Liver (tissue), 9 donors: ENCODE data around the gene RPS6KA2. TPM values are rescaled to one million over a fixed set of nuclear protein-coding genes. Genes with fewer than 3 reads are reported as not detected.

ENCODE experiments used
- DNase-seq: peaks from one replicate; pipeline ENCODE4 v3.0.0-alpha.2; 2017; ENCODE audit warnings: low spot score
- H3K27ac ChIP-seq, 2 donors: one replicate each; pipeline ENCODE4 v1.7.0; 2013; ENCODE audit warnings: inconsistent platforms in 2 of 2, low read length in 2 of 2, control low read depth in 1 of 2, low read depth in 1 of 2, mild to moderate bottlenecking in 1 of 2
- H3K27me3 ChIP-seq, 4 donors: one replicate each; pipeline versions ENCODE4 v1.6.1 to v1.7.0; 2013; ENCODE audit warnings: low read length in 3 of 4, inconsistent platforms in 1 of 4, mild to moderate bottlenecking in 1 of 4, moderate library complexity in 1 of 4; ENCODE audit not compliant: control insufficient read depth in 4 of 4, insufficient read depth in 4 of 4
- H3K36me3 ChIP-seq, 4 donors: one replicate each; pipeline versions ENCODE4 v1.6.1 to v1.7.0; 2013; ENCODE audit warnings: low read length in 3 of 4, mild to moderate bottlenecking in 3 of 4, low read depth in 1 of 4, moderate library complexity in 1 of 4; ENCODE audit not compliant: control insufficient read depth in 4 of 4, insufficient read depth in 3 of 4
- H3K4me1 ChIP-seq, 4 donors: one replicate each; pipeline versions ENCODE4 v1.6.1 to v1.7.0; 2013; ENCODE audit warnings: low read length in 3 of 4, mild to moderate bottlenecking in 3 of 4, moderate library complexity in 1 of 4; ENCODE audit not compliant: control insufficient read depth in 4 of 4, insufficient read depth in 4 of 4
- H3K4me3 ChIP-seq, 3 donors: one replicate each; pipeline versions ENCODE4 v1.6.1 to v1.7.0; 2013; ENCODE audit warnings: low read length in 3 of 3, control low read depth in 1 of 3, low read depth in 1 of 3, mild to moderate bottlenecking in 1 of 3
- H3K9ac ChIP-seq, 2 donors: one replicate each; pipeline ENCODE4 v1.7.0; 2013; ENCODE audit warnings: low read length in 2 of 2, mild to moderate bottlenecking in 2 of 2, moderate library complexity in 2 of 2, control low read depth in 1 of 2, low read depth in 1 of 2
- H3K9me3 ChIP-seq, 4 donors: one replicate each; pipeline versions ENCODE4 v1.6.1 to v1.7.0; 2013; ENCODE audit warnings: low read length in 3 of 4; ENCODE audit not compliant: control insufficient read depth in 4 of 4
- ATF3 ChIP-seq: IDR thresholded peaks from 2 replicates; pipeline ENCODE4 v1.6.1; 2016; ENCODE audit warnings: antibody characterized with exemption
- CTCF ChIP-seq: fragments of 150-350 bp; IDR thresholded peaks from 2 replicates; pipeline ENCODE4 v1.5.1; 2017; ENCODE audit warnings: improper control_type of control experiment, low read depth, low read length; ENCODE audit not compliant: missing input control
- EGR1 ChIP-seq, 2 donors: IDR thresholded peaks; 2 replicates each; pipeline ENCODE4 v1.6.1; 2016 to 2018; ENCODE audit warnings: antibody characterized with exemption in 2 of 2, low read depth in 2 of 2
- FOXA1 ChIP-seq: IDR thresholded peaks from 2 replicates; pipeline ENCODE4 v1.6.1; 2016; ENCODE audit warnings: antibody characterized with exemption
- FOXA2 ChIP-seq: IDR thresholded peaks from 2 replicates; pipeline ENCODE4 v1.6.1; 2016; ENCODE audit warnings: antibody characterized with exemption
- GABPA ChIP-seq, 2 donors: IDR thresholded peaks in 1 of 2; conservative IDR thresholded peaks in 1 of 2; 2 replicates each; pipeline ENCODE4 v1.6.1; 2016; ENCODE audit warnings: antibody characterized with exemption in 2 of 2, mild to moderate bottlenecking in 1 of 2, moderate library complexity in 1 of 2
- HNF4G ChIP-seq: IDR thresholded peaks from 2 replicates; pipeline ENCODE4 v1.6.1; 2016; ENCODE audit warnings: antibody characterized with exemption
- JUND ChIP-seq, 2 donors: IDR thresholded peaks; 2 replicates each; pipeline ENCODE4 v1.6.1; 2016; ENCODE audit warnings: antibody characterized with exemption in 2 of 2
- MAX ChIP-seq: IDR thresholded peaks from 2 replicates; pipeline ENCODE4 v1.6.1; 2016; ENCODE audit warnings: antibody characterized with exemption
- NR2F2 ChIP-seq: IDR thresholded peaks from 2 replicates; pipeline ENCODE4 v1.6.1; 2016; ENCODE audit warnings: antibody characterized with exemption
- RAD21 ChIP-seq, 2 donors: IDR thresholded peaks; 2 replicates each; pipeline ENCODE4 v1.6.1; 2016; ENCODE audit warnings: antibody characterized with exemption in 2 of 2, mild to moderate bottlenecking in 2 of 2
- REST ChIP-seq: IDR thresholded peaks from 2 replicates; pipeline ENCODE4 v1.6.1; 2016; ENCODE audit warnings: antibody characterized with exemption, mild to moderate bottlenecking
- RXRA ChIP-seq, 2 donors: IDR thresholded peaks; 2 replicates each; pipeline ENCODE4 v1.6.1; 2017 to 2018; ENCODE audit warnings: antibody characterized with exemption in 2 of 2, mild to moderate bottlenecking in 1 of 2
- SP1 ChIP-seq: IDR thresholded peaks from 2 replicates; pipeline ENCODE4 v1.6.1; 2018; ENCODE audit warnings: antibody characterized with exemption, mild to moderate bottlenecking
- TAF1 ChIP-seq: conservative IDR thresholded peaks from 2 replicates; pipeline ENCODE4 v1.6.1; 2016; ENCODE audit warnings: antibody characterized with exemption, mild to moderate bottlenecking
- YY1 ChIP-seq: IDR thresholded peaks from 2 replicates; pipeline ENCODE4 v1.6.1; 2016; ENCODE audit warnings: antibody characterized with exemption, mild to moderate bottlenecking
- ZBTB33 ChIP-seq: IDR thresholded peaks from 2 replicates; pipeline ENCODE4 v1.6.1; 2016; ENCODE audit warnings: antibody characterized with exemption
- WGBS: extraction: QIAGEN DNeasy Blood & Tissue Kit; methylation state at CpG from one replicate; pipeline ENCODE4 v1.1.7; 2013; 5-methylcytosine and 5-hydroxymethylcytosine counted together
- polyA plus RNA-seq, 2 donors: library from polyadenylated mRNA; stranded (reverse) in 1 of 2; unstranded in 1 of 2; fragments of 200-250 nt in 1 of 2; fragments of >200 nt in 1 of 2; fragmentation: Nextera tagmentation in 1 of 2; extraction: Ambion mirVana in 1 of 2; gene quantifications; one replicate each; pipeline versions ENCODE4 v1.2.1 to v1.2.3, GENCODE V29; 2013 to 2015
- total RNA-seq, 2 donors: library from RNA; depleted of rRNA; stranded (reverse); fragments of >200 nt; gene quantifications; one replicate each; pipeline ENCODE4 v1.2.3, GENCODE V29; 2014
- donor health status: healthy.
- donor health status: healthy.
- donor health status: healthy.
- donor health status: healthy.
- donor health status: healthy.

Gene RPS6KA2
- total and polyA plus RNA-seq, 4 donors = 2.5 to 9.0 (median 5.0) TPM

- Histone ChIP-seq H3K4me1 (no peaks in the 10 kb centered on the region), H3K27ac (no peak overlapping the region), H3K9me3 (no peaks in the 10 kb centered on the region), H3K4me3 (no peak overlapping the region), H3K27me3 (no peaks in the 10 kb centered on the region), H3K9ac (no peak overlapping the region), H3K36me3 (peaks cover 0 to 3% (median 1%) of the 10 kb centered on the region in 4 donors)
- 83% methylated on average over 18 of the region's 18 CpGs for WGBS
- DNase-seq = no peak
- TF ChIP-seq YY1 = no peak
- no peak for TF ChIP-seq GABPA (IDR thresholded peaks at IDR 0.05 in 1 of 2, conservative IDR thresholded peaks at IDR 0.05 in 1 of 2)
- TF ChIP-seq REST = no peak
- no peak for TF ChIP-seq ATF3
- no peak for TF ChIP-seq CTCF
- TF ChIP-seq NR2F2 = no peak
- no peak for TF ChIP-seq HNF4G
- TF ChIP-seq RXRA (IDR thresholded peaks at IDR 0.05) = no peak
Observed at GRCh38 chr6:166540631-166541331, 86.3 kb downstream of the RPS6KA2 start.

- H3K36me3 ChIP-seq = peaks cover 0 to 3% (median 1%) of the 10 kb centered on the region in 4 donors
- H3K4me3 ChIP-seq = no peak overlapping the region
- H3K4me1 ChIP-seq = no peaks in the 10 kb centered on the region
- no peaks in the 10 kb centered on the region for H3K27me3 ChIP-seq
- H3K9ac ChIP-seq = no peak overlapping the region
- DNase-seq = no peak
- no peaks in the 10 kb centered on the region for H3K9me3 ChIP-seq
- no peak overlapping the region for H3K27ac ChIP-seq
- 92% methylated on average over 4 of the region's 4 CpGs for WGBS
- no peak for TF ChIP-seq NR2F2
- no peak for TF ChIP-seq RAD21 (IDR thresholded peaks at IDR 0.05)
- TF ChIP-seq SP1 = no peak
- TF ChIP-seq HNF4G = no peak
- no peak for TF ChIP-seq CTCF
- TF ChIP-seq ATF3 = no peak
- no peak for TF ChIP-seq FOXA1
- TF ChIP-seq ZBTB33 = no peak
- TF ChIP-seq MAX = no peak
- TF ChIP-seq TAF1 = no peak
- TF ChIP-seq REST = no peak
- TF ChIP-seq RXRA (IDR thresholded peaks at IDR 0.05) = no peak
- TF ChIP-seq FOXA2 = no peak
- TF ChIP-seq EGR1 (IDR thresholded peaks at IDR 0.05; ENCODE audit: low read depth in 2 of 2) = no peak
- TF ChIP-seq JUND (IDR thresholded peaks at IDR 0.05) = no peak
Observed at GRCh38 chr6:166539543-166539942, 87.5 kb downstream of the RPS6KA2 start.
